Measurements from ENCODE around the gene H3-3A. TPM values are rescaled to one million over a fixed set of nuclear protein-coding genes. Genes with fewer than 3 reads are reported as not detected.

Gene H3-3A
- total and polyA plus RNA-seq, 9 donors, result 266 to 590 (median 447) TPM

- no peak for TF ChIP-seq EP300 (IDR thresholded peaks at IDR 0.05)
- no peak for TF ChIP-seq POLR2A (IDR thresholded peaks at IDR 0.05)
- no peak for TF ChIP-seq CTCF (IDR thresholded peaks at IDR 0.05)
- 67 to 71% (median 71%) methylated on average over 4 of the region's 4 CpGs for WGBS, 3 donors
- Histone ChIP-seq H3K4me3 (no peak overlapping the region), H3K27me3 (no peaks in the 10 kb centered on the region), H3K4me1 (ENCODE audit: insufficient read depth) (peaks cover 1% of the 10 kb centered on the region), H3K36me3 (no peaks in the 10 kb centered on the region), H3K9me3 (no peaks in the 10 kb centered on the region), H3K27ac (no peak overlapping the region)
- no peak for DNase-seq
- intact Hi-C loops (cut with DNase I), result no loop called here
These were observed 9.8 kb downstream of the H3-3A start for GRCh38 chr1:226072347-226072746.

- no peak overlapping the region for H3K27ac ChIP-seq
- H3K4me1 ChIP-seq (ENCODE audit: insufficient read depth), result no peaks in the 10 kb centered on the region
- H3K9me3 ChIP-seq, result no peaks in the 10 kb centered on the region
- TF ChIP-seq POLR2A (IDR thresholded peaks at IDR 0.05), result no peak
- TF ChIP-seq EP300 (IDR thresholded peaks at IDR 0.05), result no peak
- TF ChIP-seq CTCF (IDR thresholded peaks at IDR 0.05), result no peak
- WGBS, 3 donors, result 47 to 51% (median 47%) methylated on average over 6 of the region's 6 CpGs
- intact Hi-C loops (cut with DNase I), result no loop called here
- no peak overlapping the region for H3K4me3 ChIP-seq
- H3K36me3 ChIP-seq, result no peaks in the 10 kb centered on the region
- DNase-seq, result no peak
- H3K27me3 ChIP-seq, result no peaks in the 10 kb centered on the region
These were observed 10.9 kb downstream of the H3-3A start for GRCh38 chr1:226073184-226073950.

- Histone ChIP-seq H3K27ac (no peak overlapping the region), H3K27me3 (no peaks in the 10 kb centered on the region), H3K4me3 (no peak overlapping the region), H3K9me3 (no peaks in the 10 kb centered on the region), H3K4me1 (ENCODE audit: insufficient read depth) (no peaks in the 10 kb centered on the region), H3K36me3 (no peaks in the 10 kb centered on the region)
- TF ChIP-seq POLR2A (IDR thresholded peaks at IDR 0.05), result no peak
- TF ChIP-seq EP300 (IDR thresholded peaks at IDR 0.05), result no peak
- TF ChIP-seq CTCF (IDR thresholded peaks at IDR 0.05), result no peak
- DNase-seq, result no peak
- WGBS, 3 donors, result 80 to 82% (median 81%) methylated on average over 4 of the region's 4 CpGs
- intact Hi-C loops (cut with DNase I), result no loop called here
These were observed 11.5 kb downstream of the H3-3A start for GRCh38 chr1:226074046-226074445.

GRCh38 chr1:226076378-226076777 lies 13.9 kb downstream of the H3-3A start:
- Histone ChIP-seq H3K4me1 (ENCODE audit: insufficient read depth) (no peaks in the 10 kb centered on the region), H3K27ac (no peak overlapping the region), H3K36me3 (no peaks in the 10 kb centered on the region), H3K9me3 (no peaks in the 10 kb centered on the region), H3K4me3 (no peak overlapping the region), H3K27me3 (no peaks in the 10 kb centered on the region)
- DNase-seq, result no peak
- WGBS, 3 donors, result 89 to 93% (median 91%) methylated on average over 6 of the region's 6 CpGs
- TF ChIP-seq EP300 (IDR thresholded peaks at IDR 0.05) (no peak), CTCF (IDR thresholded peaks at IDR 0.05) (no peak), POLR2A (IDR thresholded peaks at IDR 0.05) (no peak)
- intact Hi-C loops (cut with DNase I), result no loop called here
